Measurements from ENCODE around the gene FOXL2. TPM values are rescaled to one million over a fixed set of nuclear protein-coding genes. Genes with fewer than 3 reads are reported as not detected.

Gene FOXL2
- total and polyA plus RNA-seq, 12 donors = 0.40 to 11.2 (median 3.6) TPM; not detected in 1

- WGBS, 4 donors = 1 to 3% (median 2%) methylated on average over 15 to 68 of the region's 68 CpGs
- peak overlapping the region; percentile 39 to 94 (median 89) for H3K27ac ChIP-seq
- H3K9me3 ChIP-seq (replicated peaks in 1 of 3) = no peaks in the 10 kb centered on the region
- TF ChIP-seq CTCF (IDR thresholded peaks at IDR 0.05) (peak; percentile 84 to 97 (median 92)), POLR2A (IDR thresholded peaks at IDR 0.05) (peak in 1 of 2 donors; percentile 34)
- peaks cover 5% of the 10 kb centered on the region in 2 donors for H3K4me1 ChIP-seq (replicated peaks in 1 of 2)
- DNase-seq = peak; percentile 91 to 94 (median 93)
- intact Hi-C loops (cut with DNase I) = loop anchor here (2.0 to 5.0 kb wide), 6 partner anchors 78 to 324 kb away; partner anchors contain the start of genes CEP70 (in 2 of the 2) and FAIM (in 1 of the 2)
- H3K4me3 ChIP-seq = peak overlapping the region; percentile 68 to 90 (median 74)
- no peaks in the 10 kb centered on the region for H3K27me3 ChIP-seq
- no peaks in the 10 kb centered on the region for H3K36me3 ChIP-seq (replicated peaks in 1 of 2)
Measured at GRCh38 chr3:138915503-138916498, 31.1 kb downstream of the FOXL2 start.

GRCh38 chr3:138914870-138915502 is 32.0 kb downstream of the FOXL2 start:
- Histone ChIP-seq H3K4me1 (replicated peaks in 1 of 2) (peaks cover 5% of the 10 kb centered on the region in 2 donors), H3K27ac (peak overlapping the region in 3 of 5 donors; percentile 89 to 94 (median 90)), H3K9me3 (replicated peaks in 1 of 3) (no peaks in the 10 kb centered on the region), H3K4me3 (peak overlapping the region in 2 of 4 donors; percentile 68 to 75), H3K36me3 (replicated peaks in 1 of 2) (no peaks in the 10 kb centered on the region), H3K27me3 (no peaks in the 10 kb centered on the region)
- DNase-seq = no peak
- 12 to 16% (median 13%) methylated on average over 15 to 19 of the region's 19 CpGs for WGBS, 4 donors
- intact Hi-C loops (cut with DNase I) = loop anchor here (5.0 kb wide), 5 partner anchors 78 to 323 kb away; partner anchors contain the start of genes CEP70 (in 1 of the 2) and FAIM (in 1 of the 2)
- no peak for TF ChIP-seq CTCF (IDR thresholded peaks at IDR 0.05)

- Histone ChIP-seq H3K9me3 (replicated peaks in 1 of 3) (no peaks in the 10 kb centered on the region), H3K4me1 (replicated peaks in 1 of 2) (peaks cover 5% of the 10 kb centered on the region in 2 donors), H3K27me3 (no peaks in the 10 kb centered on the region), H3K4me3 (no peak overlapping the region), H3K36me3 (replicated peaks in 1 of 2) (no peaks in the 10 kb centered on the region), H3K27ac (no peak overlapping the region)
- DNase-seq = no peak
- 72 to 86% (median 80%) methylated on average over 3 of the region's 3 CpGs for WGBS, 4 donors
- intact Hi-C loops (cut with DNase I) = no loop called here
- TF ChIP-seq POLR2A (IDR thresholded peaks at IDR 0.05) (no peak), CTCF (IDR thresholded peaks at IDR 0.05) (no peak)
Measured at GRCh38 chr3:138913766-138914165, 33.2 kb downstream of the FOXL2 start.

GRCh38 chr3:138912237-138912636 is 34.7 kb downstream of the FOXL2 start:
- Histone ChIP-seq H3K36me3 (replicated peaks in 1 of 2) (no peaks in the 10 kb centered on the region), H3K4me1 (replicated peaks in 1 of 2) (peaks cover 5% of the 10 kb centered on the region in 2 donors), H3K27ac (no peak overlapping the region), H3K9me3 (replicated peaks in 1 of 3) (no peaks in the 10 kb centered on the region), H3K27me3 (no peaks in the 10 kb centered on the region), H3K4me3 (no peak overlapping the region)
- intact Hi-C loops (cut with DNase I) = no loop called here
- 92 to 97% (median 94%) methylated on average over 4 of the region's 4 CpGs for WGBS, 4 donors
- TF ChIP-seq CTCF (IDR thresholded peaks at IDR 0.05) (no peak), POLR2A (IDR thresholded peaks at IDR 0.05) (no peak)
- no peak for DNase-seq

Measured in adrenal gland (tissue), 12 donors.